ENCODE measurements around the gene SGPP2.

The SGPP2 gene

GRCh38 chr2:222477962-222478608, 53.7 kb downstream of the SGPP2 start:
- Mint-ChIP-seq H3K4me3 (no peak overlapping the region), H3K9me3 (no peaks in the 10 kb centered on the region), H3K36me3 (ENCODE audit: low read depth) (peaks cover 1% of the 10 kb centered on the region), H3K27ac (no peak overlapping the region), H3K4me1 (ENCODE audit: low read depth) (peaks cover 7% of the 10 kb centered on the region), H3K27me3 (peaks cover 4% of the 10 kb centered on the region)
- DNase-seq = no peak

DNA sequence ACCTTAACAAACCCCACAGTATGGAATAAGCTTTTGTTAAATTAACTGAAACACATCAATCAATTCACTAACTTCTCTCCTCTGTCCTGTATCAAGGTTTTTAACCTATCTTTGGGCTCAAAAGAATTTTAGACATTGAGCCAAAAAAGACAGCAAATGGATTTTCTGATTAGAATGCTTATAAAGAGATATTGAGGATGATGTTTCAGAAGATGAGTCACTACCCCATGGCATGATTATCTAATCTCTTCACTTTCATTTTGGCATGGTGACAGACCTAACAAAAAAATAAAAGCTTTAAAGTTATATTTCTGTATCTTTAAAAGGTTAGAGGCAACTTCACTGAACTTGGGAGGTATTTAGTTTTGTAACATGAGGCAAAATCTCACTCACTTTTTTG, 55.5 kb downstream of the SGPP2 start:
- DNase-seq = no peak
- peaks cover 1% of the 10 kb centered on the region for H3K36me3 Mint-ChIP-seq (ENCODE audit: low read depth)
- H3K9me3 Mint-ChIP-seq = no peaks in the 10 kb centered on the region
- no peak overlapping the region for H3K4me3 Mint-ChIP-seq
- H3K4me1 Mint-ChIP-seq (ENCODE audit: low read depth) = peaks cover 7% of the 10 kb centered on the region
- peaks cover 4% of the 10 kb centered on the region for H3K27me3 Mint-ChIP-seq
- no peak overlapping the region for H3K27ac Mint-ChIP-seq

DNA sequence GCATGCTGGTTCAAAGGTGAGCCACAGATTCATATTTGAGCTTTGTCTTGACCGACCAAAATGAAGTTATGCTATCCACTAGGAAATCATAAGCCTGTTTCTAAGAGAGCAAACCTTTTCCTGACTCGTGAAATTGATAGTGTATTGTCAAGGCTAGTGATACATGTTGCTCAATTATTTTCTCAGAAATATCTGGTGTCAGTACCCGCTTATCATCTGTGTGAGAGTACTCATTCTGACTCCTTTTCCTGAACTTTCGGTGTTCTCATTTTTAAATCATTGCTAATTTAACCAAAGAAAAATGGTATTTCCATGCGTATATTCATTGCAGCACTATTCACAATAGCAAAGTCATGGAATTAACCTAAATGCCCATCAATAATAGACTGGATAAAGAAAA, 56.2 kb downstream of the SGPP2 start:
- DNase-seq = no peak
- peaks cover 7% of the 10 kb centered on the region for H3K4me1 Mint-ChIP-seq (ENCODE audit: low read depth)
- peaks cover 4% of the 10 kb centered on the region for H3K27me3 Mint-ChIP-seq
- no peak overlapping the region for H3K27ac Mint-ChIP-seq
- H3K4me3 Mint-ChIP-seq = no peak overlapping the region
- H3K36me3 Mint-ChIP-seq (ENCODE audit: low read depth) = peaks cover 1% of the 10 kb centered on the region
- H3K9me3 Mint-ChIP-seq = no peaks in the 10 kb centered on the region

- Mint-ChIP-seq H3K4me3 (no peak overlapping the region), H3K27ac (no peak overlapping the region), H3K9me3 (no peaks in the 10 kb centered on the region), H3K27me3 (peaks cover 4% of the 10 kb centered on the region), H3K36me3 (ENCODE audit: low read depth) (peaks cover 1% of the 10 kb centered on the region), H3K4me1 (ENCODE audit: low read depth) (peaks cover 7% of the 10 kb centered on the region)
- no peak for DNase-seq
These were observed 57.6 kb downstream of the SGPP2 start for GRCh38 chr2:222481941-222482340.

GRCh38 chr2:222483513-222484039, 59.2 kb downstream of the SGPP2 start:
- H3K4me1 Mint-ChIP-seq (ENCODE audit: low read depth) = peaks cover 7% of the 10 kb centered on the region
- H3K27ac Mint-ChIP-seq = no peak overlapping the region
- H3K36me3 Mint-ChIP-seq (ENCODE audit: low read depth) = peaks cover 1% of the 10 kb centered on the region
- no peak for DNase-seq
- no peak overlapping the region for H3K4me3 Mint-ChIP-seq
- no peaks in the 10 kb centered on the region for H3K9me3 Mint-ChIP-seq
- peaks cover 4% of the 10 kb centered on the region for H3K27me3 Mint-ChIP-seq

DNA sequence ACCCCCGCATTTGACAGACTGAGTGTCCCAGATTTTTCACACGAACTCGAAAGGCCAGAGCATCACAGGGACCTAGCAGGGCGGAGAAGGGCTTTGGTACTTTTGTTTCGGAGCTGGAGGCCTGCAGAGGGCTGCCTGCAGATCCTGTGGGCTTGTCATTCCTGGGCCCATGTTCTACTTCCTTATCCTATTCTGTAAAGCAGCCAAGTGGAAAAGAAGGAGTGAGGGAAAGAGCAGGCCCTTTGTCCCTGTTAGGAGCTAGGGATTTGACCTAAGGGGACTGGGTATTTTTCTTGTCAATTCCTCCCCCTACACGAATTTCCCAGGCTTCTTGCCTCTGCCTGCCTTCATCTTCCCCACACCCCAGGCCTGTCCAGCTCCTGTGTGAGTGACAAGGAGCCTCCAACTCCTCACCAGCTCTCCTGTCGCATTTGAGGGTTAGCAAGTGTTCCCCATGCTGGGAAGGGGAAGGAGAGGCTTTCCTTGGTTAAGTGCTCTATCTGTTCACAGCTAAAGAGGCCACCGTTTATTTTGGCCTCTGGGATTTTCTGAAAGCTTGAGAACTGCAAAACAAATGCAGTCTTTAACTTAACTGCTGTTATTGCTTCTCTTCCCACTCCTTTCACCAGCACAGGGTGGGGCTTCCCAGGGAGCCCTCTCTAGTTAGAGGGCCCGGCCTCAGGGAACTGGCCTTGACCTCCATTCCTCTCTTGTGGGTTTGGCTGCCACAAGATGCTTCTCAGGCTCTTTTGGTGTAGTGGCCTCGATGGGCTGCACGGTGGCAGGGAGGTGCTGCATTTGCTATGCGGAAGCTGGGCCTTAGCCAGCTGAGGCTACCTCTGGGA, 61.2 kb downstream of the SGPP2 start:
- DNase-seq = no peak
- Mint-ChIP-seq H3K27ac (no peak overlapping the region), H3K27me3 (peaks cover 4% of the 10 kb centered on the region), H3K36me3 (ENCODE audit: low read depth) (peaks cover 1% of the 10 kb centered on the region), H3K4me1 (ENCODE audit: low read depth) (no peaks in the 10 kb centered on the region), H3K9me3 (no peaks in the 10 kb centered on the region), H3K4me3 (no peak overlapping the region)

- no peaks in the 10 kb centered on the region for H3K4me1 Mint-ChIP-seq (ENCODE audit: low read depth)
- H3K4me3 Mint-ChIP-seq = no peak overlapping the region
- H3K9me3 Mint-ChIP-seq = peaks cover 5% of the 10 kb centered on the region
- no peak for DNase-seq
- no peaks in the 10 kb centered on the region for H3K27me3 Mint-ChIP-seq
- H3K36me3 Mint-ChIP-seq (ENCODE audit: low read depth) = peaks cover 2% of the 10 kb centered on the region
- no peak overlapping the region for H3K27ac Mint-ChIP-seq
These were observed 65.8 kb downstream of the SGPP2 start for GRCh38 chr2:222490131-222490530.

GRCh38 chr2:222492683-222493082, 68.3 kb downstream of the SGPP2 start:
- Mint-ChIP-seq H3K27me3 (no peaks in the 10 kb centered on the region), H3K4me3 (no peak overlapping the region), H3K27ac (no peak overlapping the region), H3K4me1 (ENCODE audit: low read depth) (no peaks in the 10 kb centered on the region), H3K36me3 (ENCODE audit: low read depth) (peaks cover 2% of the 10 kb centered on the region), H3K9me3 (peaks cover 5% of the 10 kb centered on the region)
- DNase-seq = no peak

DNA sequence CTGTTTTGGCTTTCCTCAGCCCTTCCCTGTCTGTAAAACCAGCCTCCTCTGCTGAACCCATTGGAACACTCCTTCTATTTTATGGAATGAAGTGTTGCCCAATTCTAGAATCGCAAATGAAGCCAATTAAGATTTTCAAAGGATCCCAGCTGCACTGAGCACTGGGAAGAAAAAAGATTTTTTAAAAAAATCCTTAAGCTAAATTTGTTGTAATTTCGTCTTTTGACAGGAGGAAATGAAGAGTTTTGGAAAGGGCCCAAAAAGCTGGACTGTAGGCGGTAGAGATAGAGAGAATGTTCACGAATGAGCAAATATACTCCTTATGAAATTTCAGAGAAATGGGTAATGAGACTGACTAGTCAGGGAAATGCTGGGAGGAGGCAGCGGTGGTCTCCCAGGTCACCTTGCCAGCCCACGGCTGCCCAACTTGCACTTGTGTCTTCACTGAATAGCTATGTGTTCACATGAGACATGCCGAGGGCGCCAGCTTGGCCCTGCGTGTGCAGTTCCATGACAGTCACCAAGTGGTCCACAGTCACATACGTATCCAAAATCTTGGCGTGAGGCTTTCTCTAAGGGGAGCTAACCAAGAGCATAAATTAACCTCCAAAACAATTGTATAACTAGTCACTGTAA, 69.9 kb downstream of the SGPP2 start:
- Mint-ChIP-seq H3K4me3 (no peak overlapping the region), H3K4me1 (ENCODE audit: low read depth) (no peaks in the 10 kb centered on the region)

GRCh38 chr2:222495388-222495787, 71.0 kb downstream of the SGPP2 start:
- Mint-ChIP-seq H3K9me3 (peaks cover 5% of the 10 kb centered on the region), H3K4me3 (no peak overlapping the region), H3K4me1 (ENCODE audit: low read depth) (no peaks in the 10 kb centered on the region), H3K36me3 (ENCODE audit: low read depth) (peaks cover 2% of the 10 kb centered on the region), H3K27me3 (peaks cover 4% of the 10 kb centered on the region), H3K27ac (no peak overlapping the region)
- no peak for DNase-seq

More for the DNA sequence above, 69.9 kb downstream of the SGPP2 start:
- Mint-ChIP-seq H3K27me3 (no peaks in the 10 kb centered on the region), H3K9me3 (peaks cover 5% of the 10 kb centered on the region), H3K27ac (no peak overlapping the region), H3K36me3 (ENCODE audit: low read depth) (peaks cover 2% of the 10 kb centered on the region)
- no peak for DNase-seq

- DNase-seq = no peak
- H3K9me3 Mint-ChIP-seq = no peaks in the 10 kb centered on the region
- H3K27ac Mint-ChIP-seq = no peak overlapping the region
- no peaks in the 10 kb centered on the region for H3K36me3 Mint-ChIP-seq (ENCODE audit: low read depth)
- H3K4me1 Mint-ChIP-seq (ENCODE audit: low read depth) = no peaks in the 10 kb centered on the region
- no peak overlapping the region for H3K4me3 Mint-ChIP-seq
- H3K27me3 Mint-ChIP-seq = peaks cover 4% of the 10 kb centered on the region
These were observed 74.9 kb downstream of the SGPP2 start for GRCh38 chr2:222499226-222499625.

DNA sequence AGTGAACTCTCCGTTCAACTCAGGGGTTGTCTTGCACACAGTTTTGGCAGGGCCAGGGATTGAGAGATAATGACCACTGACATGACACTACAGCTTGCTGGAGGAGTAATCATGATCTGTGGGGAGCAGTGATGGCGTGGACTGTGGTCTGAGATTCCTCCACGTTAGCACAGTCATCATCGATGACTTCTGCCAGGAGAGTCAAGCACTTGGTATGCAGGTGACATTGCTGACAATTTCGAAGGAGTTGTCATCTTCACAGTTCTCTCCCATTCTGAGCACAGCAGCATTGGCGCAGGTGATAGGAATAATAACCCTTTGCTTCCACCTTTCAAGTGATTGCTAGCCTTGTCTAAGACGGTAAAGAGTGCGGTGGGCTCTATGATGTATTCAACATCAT, 79.8 kb downstream of the SGPP2 start:
- Mint-ChIP-seq H3K27me3 (peaks cover 4% of the 10 kb centered on the region), H3K27ac (no peak overlapping the region), H3K9me3 (no peaks in the 10 kb centered on the region), H3K4me3 (no peak overlapping the region), H3K4me1 (ENCODE audit: low read depth) (no peaks in the 10 kb centered on the region), H3K36me3 (ENCODE audit: low read depth) (no peaks in the 10 kb centered on the region)
- DNase-seq = no peak

GRCh38 chr2:222504719-222505118, 80.4 kb downstream of the SGPP2 start:
- Mint-ChIP-seq H3K27me3 (peaks cover 4% of the 10 kb centered on the region), H3K27ac (no peak overlapping the region)

GRCh38 chr2:222506230-222506935, 82.0 kb downstream of the SGPP2 start:
- Mint-ChIP-seq H3K4me3 (no peak overlapping the region), H3K9me3 (no peaks in the 10 kb centered on the region), H3K4me1 (ENCODE audit: low read depth) (no peaks in the 10 kb centered on the region), H3K36me3 (ENCODE audit: low read depth) (no peaks in the 10 kb centered on the region), H3K27me3 (no peaks in the 10 kb centered on the region), H3K27ac (no peak overlapping the region)
- DNase-seq = no peak

More at GRCh38 chr2:222504719-222505118, 80.4 kb downstream of the SGPP2 start:
- DNase-seq = no peak
- no peaks in the 10 kb centered on the region for H3K9me3 Mint-ChIP-seq
- no peaks in the 10 kb centered on the region for H3K36me3 Mint-ChIP-seq (ENCODE audit: low read depth)
- H3K4me3 Mint-ChIP-seq = no peak overlapping the region
- H3K4me1 Mint-ChIP-seq (ENCODE audit: low read depth) = no peaks in the 10 kb centered on the region

Measured in activated T-cell treated with anti-CD3 and anti-CD28 coated beads, Interleukin-2, amount 50 U/mL, for 24 hours (primary cell).